Osteoblast (primary cell): Measurements from ENCODE around the gene ELOVL5. TPM values are rescaled to one million over a fixed set of nuclear protein-coding genes. Genes with fewer than 3 reads are reported as not detected.
"Not testable (repeated sequence)": the region's sequence is repeated elsewhere in the genome, so short reads cannot be mapped to it uniquely, and the experiment has no call there.

ENCODE experiments used
- DNase-seq: peaks from one replicate; pipeline ENCODE4 v3.0.0; 2011; ENCODE audit warnings: low spot score, mixed read lengths; ENCODE audit not compliant: insufficient read length; ENCODE audit errors: missing footprints
- H2AFZ ChIP-seq: 2 replicates; pipeline ENCODE4 v1.6.0; 2011; ENCODE audit warnings: mild to moderate bottlenecking, low read length
- H3K27ac ChIP-seq: 2 replicates; pipeline ENCODE4 v1.5.1; 2011; ENCODE audit warnings: mild to moderate bottlenecking, low read depth, low read length, moderate library complexity
- H3K27me3 ChIP-seq: 2 replicates; pipeline ENCODE4 v1.6.0; 2012; ENCODE audit warnings: mild to moderate bottlenecking, control low read depth, inconsistent platforms, low read length, moderate library complexity; ENCODE audit not compliant: insufficient read depth
- H3K36me3 ChIP-seq: 2 replicates; pipeline ENCODE4 v1.5.1; 2011; ENCODE audit warnings: mild to moderate bottlenecking, low read length, control low read depth, moderate library complexity; ENCODE audit not compliant: insufficient read depth
- H3K4me1 ChIP-seq: 2 replicates; pipeline ENCODE4 v1.5.1; 2011; ENCODE audit warnings: mild to moderate bottlenecking, low read length, control low read depth, moderate library complexity; ENCODE audit not compliant: insufficient read depth
- H3K4me2 ChIP-seq: 2 replicates; pipeline ENCODE4 v1.6.0; 2011; ENCODE audit warnings: mild to moderate bottlenecking, low read length; ENCODE audit not compliant: insufficient read depth
- H3K4me3 ChIP-seq: fragments of 200-600 bp; sonication (generic); 3 replicates; pipeline ENCODE4 v1.5.1; 2012; ENCODE audit warnings: mild to moderate bottlenecking, low read length, inconsistent platforms; ENCODE audit not compliant: insufficient read depth
- H3K79me2 ChIP-seq: 2 replicates; pipeline ENCODE4 v1.6.0; 2012; ENCODE audit warnings: mild to moderate bottlenecking, low read length, control low read depth, inconsistent platforms; ENCODE audit not compliant: insufficient read depth
- H3K9me3 ChIP-seq: 2 replicates; pipeline ENCODE4 v1.5.1; 2011; ENCODE audit warnings: low read depth, low read length, control low read depth
- H4K20me1 ChIP-seq: 2 replicates; pipeline ENCODE4 v1.6.0; 2012; ENCODE audit warnings: mild to moderate bottlenecking, low read length, control low read depth; ENCODE audit not compliant: insufficient read depth
- total RNA-seq: library from RNA; depleted of rRNA; stranded (reverse); fragments of >200 nt; gene quantifications from 2 replicates; pipeline ENCODE4 v1.2.3, GENCODE V29; 2012
- TF ChIP-seq, protein P1 (sequence below): IDR thresholded peaks from 2 replicates; pipeline ENCODE4 v1.5.1; 2011; ENCODE audit warnings: mild to moderate bottlenecking, low read depth, low read length, moderate library complexity; ENCODE audit errors: extremely low read depth

The ELOVL5 gene
- total RNA-seq, 1 donor: 75.3 TPM

GRCh38 chr6:53320964-53321363 is 27.8 kb downstream of the ELOVL5 start:
- no peak overlapping the region for H2AFZ ChIP-seq
- H3K9me3 ChIP-seq: no peaks in the 10 kb centered on the region
- peaks cover 87% of the 10 kb centered on the region for H3K79me2 ChIP-seq
- H3K4me2 ChIP-seq: no peak overlapping the region
- H3K27ac ChIP-seq: no peak overlapping the region
- DNase-seq: no peak
- peaks cover 7% of the 10 kb centered on the region for H4K20me1 ChIP-seq
- no peak overlapping the region for H3K4me3 ChIP-seq
- no peaks in the 10 kb centered on the region for H3K27me3 ChIP-seq
- peaks cover 28% of the 10 kb centered on the region for H3K4me1 ChIP-seq
- no peaks in the 10 kb centered on the region for H3K36me3 ChIP-seq
- TF ChIP-seq, protein P1, sequence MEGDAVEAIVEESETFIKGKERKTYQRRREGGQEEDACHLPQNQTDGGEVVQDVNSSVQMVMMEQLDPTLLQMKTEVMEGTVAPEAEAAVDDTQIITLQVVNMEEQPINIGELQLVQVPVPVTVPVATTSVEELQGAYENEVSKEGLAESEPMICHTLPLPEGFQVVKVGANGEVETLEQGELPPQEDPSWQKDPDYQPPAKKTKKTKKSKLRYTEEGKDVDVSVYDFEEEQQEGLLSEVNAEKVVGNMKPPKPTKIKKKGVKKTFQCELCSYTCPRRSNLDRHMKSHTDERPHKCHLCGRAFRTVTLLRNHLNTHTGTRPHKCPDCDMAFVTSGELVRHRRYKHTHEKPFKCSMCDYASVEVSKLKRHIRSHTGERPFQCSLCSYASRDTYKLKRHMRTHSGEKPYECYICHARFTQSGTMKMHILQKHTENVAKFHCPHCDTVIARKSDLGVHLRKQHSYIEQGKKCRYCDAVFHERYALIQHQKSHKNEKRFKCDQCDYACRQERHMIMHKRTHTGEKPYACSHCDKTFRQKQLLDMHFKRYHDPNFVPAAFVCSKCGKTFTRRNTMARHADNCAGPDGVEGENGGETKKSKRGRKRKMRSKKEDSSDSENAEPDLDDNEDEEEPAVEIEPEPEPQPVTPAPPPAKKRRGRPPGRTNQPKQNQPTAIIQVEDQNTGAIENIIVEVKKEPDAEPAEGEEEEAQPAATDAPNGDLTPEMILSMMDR: no peak

DNA sequence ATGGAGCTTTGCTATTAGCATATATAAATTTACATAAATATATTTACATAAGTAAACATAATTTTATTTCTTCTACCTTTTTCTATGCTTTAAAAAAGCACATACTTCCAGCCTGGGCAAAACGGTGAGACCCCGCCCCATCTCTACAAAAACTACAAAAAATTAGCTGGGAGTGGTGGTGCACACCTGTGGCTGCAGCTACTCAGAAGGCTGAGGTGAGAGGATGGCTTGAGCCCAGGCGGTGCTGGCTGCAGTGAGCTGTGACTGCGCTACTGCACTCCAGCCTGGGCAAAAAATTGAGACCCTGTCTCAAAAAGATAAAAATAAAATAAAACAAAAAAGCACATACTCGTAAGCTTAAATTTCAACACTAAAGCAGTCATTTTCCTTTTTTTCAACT is 30.3 kb downstream of the ELOVL5 start:
- TF ChIP-seq, protein P1: no peak
- Histone ChIP-seq H3K4me3 (no peak overlapping the region), H3K4me2 (no peak overlapping the region), H3K4me1 (peaks cover 35% of the 10 kb centered on the region), H3K36me3 (no peaks in the 10 kb centered on the region), H3K79me2 (peaks cover 88% of the 10 kb centered on the region), H3K27me3 (no peaks in the 10 kb centered on the region), H3K9me3 (no peaks in the 10 kb centered on the region), H2AFZ (no peak overlapping the region), H4K20me1 (peaks cover 6% of the 10 kb centered on the region), H3K27ac (no peak overlapping the region)
- no peak for DNase-seq

DNA sequence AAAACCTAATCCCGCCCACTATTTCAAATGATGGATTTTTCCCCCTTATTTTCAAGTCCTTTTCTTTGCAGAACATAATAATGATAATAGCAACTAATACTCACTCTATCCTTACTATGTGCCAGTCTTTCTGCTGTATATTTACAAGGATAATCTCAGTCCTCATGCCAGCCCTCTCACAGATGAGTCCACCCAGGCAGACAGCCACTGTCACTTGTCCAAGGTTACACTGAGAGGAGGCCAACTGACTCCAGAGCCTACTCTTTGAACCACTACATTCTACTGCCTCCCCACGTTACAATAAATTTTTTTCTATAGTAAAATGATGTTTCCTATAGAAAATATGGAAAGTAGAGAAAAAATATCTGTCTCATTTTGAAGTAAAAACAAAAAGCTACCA is 30.9 kb downstream of the ELOVL5 start:
- Histone ChIP-seq H4K20me1 (peaks cover 6% of the 10 kb centered on the region), H3K79me2 (peaks cover 89% of the 10 kb centered on the region), H3K27ac (no peak overlapping the region), H3K27me3 (no peaks in the 10 kb centered on the region), H3K4me2 (no peak overlapping the region), H3K4me3 (no peak overlapping the region), H2AFZ (no peak overlapping the region), H3K9me3 (no peaks in the 10 kb centered on the region), H3K36me3 (no peaks in the 10 kb centered on the region), H3K4me1 (peaks cover 32% of the 10 kb centered on the region)
- DNase-seq: no peak
- TF ChIP-seq, protein P1: no peak

- not testable (repeated sequence) for H3K36me3 ChIP-seq, H3K27me3 ChIP-seq, H2AFZ ChIP-seq, H3K27ac ChIP-seq, H3K4me3 ChIP-seq, H3K9me3 ChIP-seq, H3K4me2 ChIP-seq, DNase-seq, H4K20me1 ChIP-seq
- Histone ChIP-seq H3K4me1 (peaks cover 27% of the 10 kb centered on the region), H3K79me2 (peaks cover 89% of the 10 kb centered on the region)
These were observed 31.5 kb downstream of the ELOVL5 start for GRCh38 chr6:53317299-53317698.
